Fibroblast of peridontal ligament (primary cell): ENCODE measurements around the gene OPCML.
A peak's percentile ranks its signal among the peaks of the same experiment; 100 is the strongest.

Source experiments
- DNase-seq: peaks from one replicate; pipeline ENCODE4 v3.0.0-alpha.2; 2010; ENCODE audit errors: extremely low read depth

Gene OPCML

GRCh38 chr11:132670921-132671675 lies 861.2 kb downstream of the OPCML start:
- no peak for DNase-seq

- no peak for DNase-seq
These were observed 862.4 kb downstream of the OPCML start for GRCh38 chr11:132669949-132670348.

- DNase-seq: no peak
These were observed 867.1 kb downstream of the OPCML start for GRCh38 chr11:132665205-132665604.

- DNase-seq: no peak
These were observed 873.6 kb downstream of the OPCML start for GRCh38 chr11:132658696-132659095.

- DNase-seq: no peak
These were observed 874.3 kb downstream of the OPCML start for GRCh38 chr11:132658004-132658403.

- DNase-seq: no peak
These were observed 877.0 kb downstream of the OPCML start for GRCh38 chr11:132655187-132655855.

- DNase-seq: no peak
These were observed 879.1 kb downstream of the OPCML start for GRCh38 chr11:132653237-132653636.

GRCh38 chr11:132650969-132651720 lies 881.2 kb downstream of the OPCML start:
- no peak for DNase-seq

GRCh38 chr11:132649277-132649676 lies 883.0 kb downstream of the OPCML start:
- DNase-seq: no peak

- DNase-seq: no peak
These were observed 883.5 kb downstream of the OPCML start for GRCh38 chr11:132648851-132649250.

- DNase-seq: no peak
These were observed 885.4 kb downstream of the OPCML start for GRCh38 chr11:132646890-132647289.

- no peak for DNase-seq
These were observed 887.6 kb downstream of the OPCML start for GRCh38 chr11:132644520-132645239.

- DNase-seq: no peak
These were observed 889.1 kb downstream of the OPCML start for GRCh38 chr11:132643239-132643638.

GRCh38 chr11:132640952-132641351 lies 891.3 kb downstream of the OPCML start:
- DNase-seq: no peak

GRCh38 chr11:132639986-132640385 lies 892.3 kb downstream of the OPCML start:
- no peak for DNase-seq

GRCh38 chr11:132639403-132639802 lies 892.9 kb downstream of the OPCML start:
- DNase-seq: no peak

GRCh38 chr11:132638423-132638822 lies 893.9 kb downstream of the OPCML start:
- no peak for DNase-seq

GRCh38 chr11:132636523-132636922 lies 895.8 kb downstream of the OPCML start:
- no peak for DNase-seq

GRCh38 chr11:132632641-132633124 lies 899.6 kb downstream of the OPCML start:
- peak; percentile 78 for DNase-seq

- no peak for DNase-seq
These were observed 900.3 kb downstream of the OPCML start for GRCh38 chr11:132631989-132632388.

- no peak for DNase-seq
These were observed 904.3 kb downstream of the OPCML start for GRCh38 chr11:132627981-132628380.

- DNase-seq: no peak
These were observed 905.9 kb downstream of the OPCML start for GRCh38 chr11:132626446-132626845.
